Vagina (tissue), 2 donors: ENCODE data around the gene FBXO4. TPM values are rescaled to one million over a fixed set of nuclear protein-coding genes. Genes with fewer than 3 reads are reported as not detected.

Experiments
- DNase-seq, 2 donors: peaks; one replicate each; pipeline ENCODE4 v3.0.0-alpha.2; 2017; ENCODE audit errors: extremely low spot score in 2 of 2
- H3K27ac ChIP-seq: fragments of 200-600 bp; sonication (generic); one replicate; pipeline ENCODE4 v1.5.1; 2019
- H3K27me3 ChIP-seq: fragments of 200-600 bp; sonication (generic); one replicate; pipeline ENCODE4 v1.5.1; 2019
- H3K36me3 ChIP-seq, 2 donors: fragments of 200-600 bp; sonication (generic); one replicate each; pipeline ENCODE4 v1.5.1; 2017 to 2019
- H3K4me1 ChIP-seq: fragments of 200-600 bp; sonication (generic); one replicate; pipeline ENCODE4 v1.5.1; 2019
- H3K4me3 ChIP-seq, 2 donors: fragments of 200-600 bp; sonication (generic); 1 replicate in 1 of 2; 2 replicates in 1 of 2; pipeline ENCODE4 v1.5.1; 2016 to 2019
- H3K9me3 ChIP-seq: fragments of 200-600 bp; sonication (generic); one replicate; pipeline ENCODE4 v1.5.1; 2019
- CTCF ChIP-seq, 3 experiments: fragments of 450-650 bp in 2 of 3; fragments of 200-600 bp in 1 of 3; sonication (generic) in 1 of 3; IDR thresholded peaks; one replicate each; pipeline ENCODE4 v1.5.1; 2017 to 2019; ENCODE audit warnings: antibody characterized with exemption in 3 of 3, mild to moderate bottlenecking in 2 of 3, moderate library complexity in 2 of 3
- POLR2A ChIP-seq, 2 donors: fragments of 450-650 bp; IDR thresholded peaks; one replicate each; pipeline ENCODE4 v1.6.1; 2017; ENCODE audit warnings: antibody characterized with exemption in 2 of 2, mild to moderate bottlenecking in 2 of 2, moderate library complexity in 2 of 2
- POLR2AphosphoS5 ChIP-seq, 2 donors: sonication (generic); formaldehyde crosslinking; IDR thresholded peaks; one replicate each; pipeline ENCODE4 v1.9.0; 2017; ENCODE audit warnings: antibody characterized with exemption in 2 of 2, mild to moderate bottlenecking in 2 of 2, low read depth in 1 of 2; ENCODE audit not compliant: insufficient read depth in 1 of 2
- intact Hi-C: fragments of 100-400 bp; cut with DNase I; formaldehyde crosslinking; loops from one replicate; pipeline ENCODE4 v1.15.1; 2023
- total RNA-seq: library from RNA; depleted of rRNA; stranded (reverse); fragments of >200 nt; gene quantifications from one replicate; pipeline ENCODE4 v1.2.3, GENCODE V29; 2016

FBXO4 gene
- total RNA-seq, 1 donor from 2014 or later, result 7.1 TPM

- H3K36me3 ChIP-seq, result no peaks in the 10 kb centered on the region
- DNase-seq, result no peak
Observed at GRCh38 chr5:41891066-41891707, 33.9 kb upstream of the FBXO4 start.

GRCh38 chr5:41892031-41892430, 33.0 kb upstream of the FBXO4 start:
- intact Hi-C loops, result no loop called here

More at GRCh38 chr5:41891066-41891707, 33.9 kb upstream of the FBXO4 start:
- no peak overlapping the region for H3K4me3 ChIP-seq
- TF ChIP-seq POLR2A (IDR thresholded peaks at IDR 0.05) (no peak), CTCF (IDR thresholded peaks at IDR 0.05) (no peak), POLR2AphosphoS5 (IDR thresholded peaks at IDR 0.05; ENCODE audit: insufficient read depth in 1 of 2, low read depth in 1 of 2) (no peak)
- H3K27me3 ChIP-seq, result no peaks in the 10 kb centered on the region
- intact Hi-C loops, result no loop called here
- no peak overlapping the region for H3K27ac ChIP-seq
- H3K4me1 ChIP-seq, result no peaks in the 10 kb centered on the region
- H3K9me3 ChIP-seq, result no peaks in the 10 kb centered on the region

GRCh38 chr5:41893074-41893851, 31.8 kb upstream of the FBXO4 start:
- no peak for DNase-seq
- intact Hi-C loops, result no loop called here
- Histone ChIP-seq H3K4me3 (no peak overlapping the region), H3K4me1 (no peaks in the 10 kb centered on the region), H3K27me3 (no peaks in the 10 kb centered on the region), H3K9me3 (no peaks in the 10 kb centered on the region), H3K27ac (no peak overlapping the region), H3K36me3 (no peaks in the 10 kb centered on the region)
- TF ChIP-seq POLR2AphosphoS5 (IDR thresholded peaks at IDR 0.05; ENCODE audit: insufficient read depth in 1 of 2, low read depth in 1 of 2) (no peak), POLR2A (IDR thresholded peaks at IDR 0.05) (no peak), CTCF (IDR thresholded peaks at IDR 0.05) (no peak)

More at GRCh38 chr5:41892031-41892430, 33.0 kb upstream of the FBXO4 start:
- TF ChIP-seq POLR2AphosphoS5 (IDR thresholded peaks at IDR 0.05; ENCODE audit: insufficient read depth in 1 of 2, low read depth in 1 of 2), result no peak
- TF ChIP-seq CTCF (IDR thresholded peaks at IDR 0.05), result no peak
- TF ChIP-seq POLR2A (IDR thresholded peaks at IDR 0.05), result no peak
- DNase-seq, result no peak
- H3K4me1 ChIP-seq, result no peaks in the 10 kb centered on the region
- no peak overlapping the region for H3K27ac ChIP-seq
- H3K4me3 ChIP-seq, result no peak overlapping the region
- no peaks in the 10 kb centered on the region for H3K27me3 ChIP-seq
- no peaks in the 10 kb centered on the region for H3K36me3 ChIP-seq
- H3K9me3 ChIP-seq, result no peaks in the 10 kb centered on the region

GRCh38 chr5:41896230-41896629, 28.9 kb upstream of the FBXO4 start:
- no peak for DNase-seq
- Histone ChIP-seq H3K27me3 (no peaks in the 10 kb centered on the region), H3K4me1 (no peaks in the 10 kb centered on the region), H3K9me3 (no peaks in the 10 kb centered on the region), H3K4me3 (no peak overlapping the region), H3K36me3 (no peaks in the 10 kb centered on the region), H3K27ac (no peak overlapping the region)
- intact Hi-C loops, result no loop called here
- no peak for TF ChIP-seq POLR2A (IDR thresholded peaks at IDR 0.05)
- no peak for TF ChIP-seq POLR2AphosphoS5 (IDR thresholded peaks at IDR 0.05; ENCODE audit: insufficient read depth in 1 of 2, low read depth in 1 of 2)
- TF ChIP-seq CTCF (IDR thresholded peaks at IDR 0.05), result no peak
